ENCODE data around the gene PRKCZ.

GRCh38 chr1:2060535-2060934 is 10.3 kb downstream of the PRKCZ start:
- TF ChIP-seq, protein P1, sequence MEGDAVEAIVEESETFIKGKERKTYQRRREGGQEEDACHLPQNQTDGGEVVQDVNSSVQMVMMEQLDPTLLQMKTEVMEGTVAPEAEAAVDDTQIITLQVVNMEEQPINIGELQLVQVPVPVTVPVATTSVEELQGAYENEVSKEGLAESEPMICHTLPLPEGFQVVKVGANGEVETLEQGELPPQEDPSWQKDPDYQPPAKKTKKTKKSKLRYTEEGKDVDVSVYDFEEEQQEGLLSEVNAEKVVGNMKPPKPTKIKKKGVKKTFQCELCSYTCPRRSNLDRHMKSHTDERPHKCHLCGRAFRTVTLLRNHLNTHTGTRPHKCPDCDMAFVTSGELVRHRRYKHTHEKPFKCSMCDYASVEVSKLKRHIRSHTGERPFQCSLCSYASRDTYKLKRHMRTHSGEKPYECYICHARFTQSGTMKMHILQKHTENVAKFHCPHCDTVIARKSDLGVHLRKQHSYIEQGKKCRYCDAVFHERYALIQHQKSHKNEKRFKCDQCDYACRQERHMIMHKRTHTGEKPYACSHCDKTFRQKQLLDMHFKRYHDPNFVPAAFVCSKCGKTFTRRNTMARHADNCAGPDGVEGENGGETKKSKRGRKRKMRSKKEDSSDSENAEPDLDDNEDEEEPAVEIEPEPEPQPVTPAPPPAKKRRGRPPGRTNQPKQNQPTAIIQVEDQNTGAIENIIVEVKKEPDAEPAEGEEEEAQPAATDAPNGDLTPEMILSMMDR (conservative IDR thresholded peaks at IDR 0.05; ENCODE audit: low read length), result no peak
- no peak for TF ChIP-seq EZH2phosphoT487 (IDR thresholded peaks at IDR 0.05; ENCODE audit: borderline replicate concordance, low read depth, low read length)
